MM.1S (cell line): ENCODE data around the gene ZFHX3.

Experiments
- DNase-seq: peaks from one replicate; pipeline ENCODE4 v3.0.0-alpha.2; 2015
- H2AFZ ChIP-seq: fragments of 300-600 bp; sonication (generic); 2 replicates; pipeline ENCODE4 v1.6.0; 2016; ENCODE audit warnings: antibody characterized with exemption, low read length
- H3F3A ChIP-seq: fragments of 300-600 bp; sonication (generic); 2 replicates; pipeline ENCODE4 v1.6.1; 2016; ENCODE audit warnings: mild to moderate bottlenecking, antibody characterized with exemption, low read length, moderate library complexity, mixed read lengths; ENCODE audit not compliant: insufficient read depth
- H3K27ac ChIP-seq: fragments of 300-600 bp; sonication (generic); 2 replicates; pipeline ENCODE4 v1.5.1; 2016; ENCODE audit warnings: mild to moderate bottlenecking, low read length
- H3K27me3 ChIP-seq: fragments of 300-600 bp; sonication (generic); replicated peaks from 2 replicates; pipeline ENCODE4 v1.6.0; 2016; ENCODE audit warnings: low read length; ENCODE audit not compliant: insufficient read depth
- H3K36me3 ChIP-seq: fragments of 300-600 bp; sonication (generic); replicated peaks from 2 replicates; pipeline ENCODE4 v1.6.1; 2016; ENCODE audit warnings: mild to moderate bottlenecking, low read length, mixed read lengths; ENCODE audit not compliant: insufficient read depth
- H3K4me1 ChIP-seq: fragments of 300-600 bp; sonication (generic); 2 replicates; pipeline ENCODE4 v1.6.1; 2016; ENCODE audit warnings: low read length, mixed read lengths
- H3K4me2 ChIP-seq: fragments of 300-600 bp; sonication (generic); 2 replicates; pipeline ENCODE4 v1.6.0; 2016; ENCODE audit warnings: low read depth, low read length
- H3K4me3 ChIP-seq: fragments of 300-600 bp; sonication (generic); 2 replicates; pipeline ENCODE4 v1.5.1; 2016; ENCODE audit warnings: low read length, mixed read lengths
- H3K79me2 ChIP-seq: fragments of 300-600 bp; sonication (generic); 2 replicates; pipeline ENCODE4 v1.6.1; 2016; ENCODE audit warnings: mixed run types, low read length, mixed read lengths
- H3K9ac ChIP-seq: fragments of 300-600 bp; sonication (generic); 2 replicates; pipeline ENCODE4 v1.6.1; 2016; ENCODE audit warnings: low read length, mixed read lengths
- H3K9me2 ChIP-seq: fragments of 300-600 bp; sonication (generic); replicated peaks from 2 replicates; pipeline ENCODE4 v1.6.1; 2016; ENCODE audit warnings: mild to moderate bottlenecking, low read length, mixed read lengths; ENCODE audit not compliant: insufficient read depth
- H3K9me3 ChIP-seq: fragments of 300-600 bp; sonication (generic); replicated peaks from 2 replicates; pipeline ENCODE4 v1.6.1; 2016; ENCODE audit warnings: mild to moderate bottlenecking, low read length, mixed read lengths; ENCODE audit not compliant: insufficient read depth
- H4K20me1 ChIP-seq: fragments of 300-600 bp; sonication (generic); 2 replicates; pipeline ENCODE4 v1.6.1; 2016; ENCODE audit warnings: mild to moderate bottlenecking, low read length, moderate library complexity, mixed read lengths; ENCODE audit not compliant: insufficient read depth
- CTCF ChIP-seq: fragments of 300-600 bp; sonication (generic); IDR thresholded peaks from 2 replicates; pipeline ENCODE4 v1.5.1; 2016; ENCODE audit warnings: antibody characterized with exemption, low read length, mixed read lengths
- EZH2 ChIP-seq: fragments of 300-600 bp; sonication (generic); optimal IDR thresholded peaks from 2 replicates; pipeline ENCODE3; 2017; ENCODE audit warnings: low read depth, mild to moderate bottlenecking, antibody characterized with exemption, low read length, mixed read lengths
- EZH2phosphoT487 ChIP-seq: fragments of 300-600 bp; sonication (generic); IDR thresholded peaks from 2 replicates; pipeline ENCODE4 v1.6.1; 2018; ENCODE audit warnings: antibody characterized with exemption, low read length

Gene ZFHX3

DNA sequence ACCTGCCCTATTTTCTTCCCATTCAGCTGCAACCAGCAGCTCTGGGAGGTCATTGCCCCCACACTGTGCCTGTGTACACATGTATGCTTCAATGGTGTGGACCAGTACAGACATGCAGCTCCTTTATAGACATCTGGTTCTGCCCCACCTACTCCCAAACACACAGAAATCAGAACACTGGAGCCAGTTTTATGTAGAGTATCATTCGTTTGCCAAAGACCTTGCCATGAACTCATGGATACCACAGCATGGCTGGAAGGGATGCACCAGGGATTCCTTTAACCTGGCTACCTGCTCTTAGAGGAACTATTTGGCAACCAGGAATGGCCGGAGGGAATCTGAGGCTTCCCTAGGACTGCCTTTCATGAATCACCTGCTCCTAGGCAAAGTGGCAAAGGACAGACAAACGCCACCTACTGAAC is 60.4 kb downstream of the ZFHX3 start:
- Histone ChIP-seq H3K36me3 (no peaks in the 10 kb centered on the region), H3K9ac (no peak overlapping the region), H2AFZ (no peak overlapping the region), H3K4me2 (no peak overlapping the region), H3F3A (no peaks in the 10 kb centered on the region), H3K9me2 (no peaks in the 10 kb centered on the region), H3K4me1 (no peaks in the 10 kb centered on the region), H3K27me3 (no peaks in the 10 kb centered on the region), H3K4me3 (no peak overlapping the region), H3K9me3 (no peaks in the 10 kb centered on the region), H3K79me2 (no peaks in the 10 kb centered on the region), H3K27ac (no peak overlapping the region), H4K20me1 (no peaks in the 10 kb centered on the region)
- no peak for TF ChIP-seq EZH2
- TF ChIP-seq CTCF = no peak
- TF ChIP-seq EZH2phosphoT487 = no peak
- DNase-seq = no peak

DNA sequence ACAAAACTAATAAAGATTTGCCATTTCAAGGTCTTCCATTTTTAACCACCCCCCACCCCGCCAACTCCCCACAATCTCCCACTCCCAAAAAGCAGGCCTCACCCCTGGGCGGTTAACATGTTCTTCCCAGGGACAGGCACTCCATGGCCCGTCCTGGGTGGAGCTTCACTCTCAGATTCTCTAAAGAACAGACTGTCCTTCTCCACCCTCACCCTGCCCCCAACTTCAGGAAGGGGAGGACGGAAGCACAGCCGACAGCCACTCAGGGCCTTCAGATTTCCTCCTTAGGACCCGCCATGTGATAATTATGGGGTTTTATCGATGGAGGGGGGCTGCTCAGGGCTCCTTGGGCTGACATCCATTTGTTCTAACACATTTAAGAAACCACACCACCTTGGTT is 61.9 kb downstream of the ZFHX3 start:
- Histone ChIP-seq H4K20me1 (no peaks in the 10 kb centered on the region), H3F3A (no peaks in the 10 kb centered on the region), H3K9me3 (no peaks in the 10 kb centered on the region), H3K9ac (no peak overlapping the region), H3K4me3 (no peak overlapping the region), H3K79me2 (no peaks in the 10 kb centered on the region), H3K27ac (no peak overlapping the region), H3K4me2 (no peak overlapping the region), H3K9me2 (no peaks in the 10 kb centered on the region), H2AFZ (no peak overlapping the region), H3K27me3 (no peaks in the 10 kb centered on the region), H3K4me1 (no peaks in the 10 kb centered on the region), H3K36me3 (no peaks in the 10 kb centered on the region)
- DNase-seq = no peak
- TF ChIP-seq CTCF (no peak), EZH2phosphoT487 (no peak), EZH2 (no peak)

GRCh38 chr16:72985148-72985941 is 62.6 kb downstream of the ZFHX3 start:
- TF ChIP-seq CTCF = no peak
- TF ChIP-seq EZH2 = no peak
- TF ChIP-seq EZH2phosphoT487 = no peak

More at GRCh38 chr16:72985148-72985941, 62.6 kb downstream of the ZFHX3 start:
- Histone ChIP-seq H3K4me1 (no peaks in the 10 kb centered on the region), H3K9me2 (no peaks in the 10 kb centered on the region), H3K27me3 (no peaks in the 10 kb centered on the region), H3K9ac (no peak overlapping the region), H4K20me1 (no peaks in the 10 kb centered on the region), H3K27ac (no peak overlapping the region), H3K9me3 (no peaks in the 10 kb centered on the region), H3F3A (no peaks in the 10 kb centered on the region), H3K4me2 (no peak overlapping the region), H2AFZ (no peak overlapping the region), H3K36me3 (no peaks in the 10 kb centered on the region), H3K4me3 (no peak overlapping the region), H3K79me2 (no peaks in the 10 kb centered on the region)
- no peak for DNase-seq
